H9 (cell line): ENCODE measurements around the gene RMC1. TPM values are rescaled to one million over a fixed set of nuclear protein-coding genes. Genes with fewer than 3 reads are reported as not detected.

Experiments
- DNase-seq: peaks from one replicate; pipeline ENCODE4 v3.0.0-alpha.2; 2017
- H2AFZ ChIP-seq: one replicate; pipeline ENCODE4 v1.6.1; 2013; ENCODE audit warnings: mild to moderate bottlenecking, low read length, control low read depth, moderate library complexity
- H2AK5ac ChIP-seq: 2 replicates; pipeline ENCODE4 v1.6.1; 2013; ENCODE audit warnings: low read length, control low read depth, mixed read lengths; ENCODE audit not compliant: insufficient read length
- H2BK120ac ChIP-seq: one replicate; pipeline ENCODE4 v1.6.1; 2013; ENCODE audit warnings: low read depth, mild to moderate bottlenecking, low read length, control low read depth, inconsistent platforms; ENCODE audit not compliant: poor library complexity, severe bottlenecking
- H2BK12ac ChIP-seq: 2 replicates; pipeline ENCODE4 v1.6.1; 2013; ENCODE audit warnings: low read length, control low read depth, mixed read lengths, low read depth; ENCODE audit not compliant: insufficient read length
- H2BK15ac ChIP-seq: 2 replicates; pipeline ENCODE4 v1.6.1; 2013; ENCODE audit warnings: low read depth, low read length, control low read depth
- H2BK20ac ChIP-seq: one replicate; pipeline ENCODE4 v1.6.1; 2013; ENCODE audit warnings: low read depth, mild to moderate bottlenecking, low read length, control low read depth, inconsistent platforms; ENCODE audit not compliant: poor library complexity, severe bottlenecking
- H2BK5ac ChIP-seq: 2 replicates; pipeline ENCODE4 v1.6.1; 2013; ENCODE audit warnings: low read length, control low read depth, mixed read lengths; ENCODE audit not compliant: insufficient read length
- H3K14ac ChIP-seq: 2 replicates; pipeline ENCODE4 v1.6.1; 2013; ENCODE audit warnings: low read length, control low read depth; ENCODE audit not compliant: insufficient read depth
- H3K18ac ChIP-seq: 2 replicates; pipeline ENCODE4 v1.6.1; 2013; ENCODE audit warnings: low read depth, mild to moderate bottlenecking, mixed read lengths, low read length, control low read depth; ENCODE audit not compliant: insufficient read length
- H3K23ac ChIP-seq: 2 replicates; pipeline ENCODE4 v1.6.1; 2013; ENCODE audit warnings: low read length, control low read depth, mixed read lengths, low read depth; ENCODE audit not compliant: insufficient read length
- H3K23me2 ChIP-seq: 2 replicates; pipeline ENCODE4 v1.6.1; 2013; ENCODE audit warnings: low read depth, mild to moderate bottlenecking, mixed read lengths, low read length, control low read depth; ENCODE audit not compliant: insufficient read length, poor library complexity, severe bottlenecking
- H3K27ac ChIP-seq: 2 replicates; pipeline ENCODE4 v1.5.1; 2013; ENCODE audit warnings: low read length, control low read depth, mixed read lengths, low read depth; ENCODE audit not compliant: insufficient read length
- H3K27me3 ChIP-seq: 2 replicates; pipeline ENCODE4 v1.6.1; 2013; ENCODE audit warnings: low read length, control low read depth, inconsistent platforms; ENCODE audit not compliant: insufficient read depth
- H3K4ac ChIP-seq: 2 replicates; pipeline ENCODE4 v1.6.1; 2013; ENCODE audit warnings: low read depth, mild to moderate bottlenecking, control low read depth, inconsistent platforms, low read length, moderate library complexity
- H3K4me1 ChIP-seq: 2 replicates; pipeline ENCODE4 v1.6.1; 2013; ENCODE audit warnings: low read length, control low read depth, inconsistent platforms; ENCODE audit not compliant: insufficient read depth
- H3K4me2 ChIP-seq: 2 replicates; pipeline ENCODE4 v1.6.1; 2013; ENCODE audit warnings: low read length, control low read depth, mixed read lengths; ENCODE audit not compliant: insufficient read length, insufficient read depth
- H3K56ac ChIP-seq: 2 replicates; pipeline ENCODE4 v1.6.1; 2013; ENCODE audit warnings: low read depth, mild to moderate bottlenecking, mixed read lengths, low read length, control low read depth; ENCODE audit not compliant: insufficient read length
- H3K79me1 ChIP-seq: 2 replicates; pipeline ENCODE4 v1.6.1; 2013; ENCODE audit warnings: low read depth, mild to moderate bottlenecking, moderate library complexity, low read length, control low read depth, inconsistent platforms; ENCODE audit not compliant: insufficient read depth, poor library complexity, severe bottlenecking
- H3K79me2 ChIP-seq: 2 replicates; pipeline ENCODE4 v1.6.1; 2013; ENCODE audit warnings: low read length, control low read depth, inconsistent platforms; ENCODE audit not compliant: insufficient read depth
- H3K9ac ChIP-seq: 2 replicates; pipeline ENCODE4 v1.6.1; 2013; ENCODE audit warnings: low read length, control low read depth, mixed read lengths; ENCODE audit not compliant: insufficient read length; ENCODE audit errors: extremely low read depth
- H3K9me3 ChIP-seq: one replicate; pipeline ENCODE4 v1.6.1; 2013; ENCODE audit warnings: low read depth, low read length, inconsistent platforms; ENCODE audit not compliant: control insufficient read depth
- H3T11ph ChIP-seq: one replicate; pipeline ENCODE4 v1.6.1; 2013; ENCODE audit warnings: mild to moderate bottlenecking, low read length, control low read depth, inconsistent platforms
- H4K20me1 ChIP-seq: one replicate; pipeline ENCODE4 v1.6.1; 2013; ENCODE audit not compliant: control insufficient read depth, insufficient read length, insufficient read depth
- H4K5ac ChIP-seq: 2 replicates; pipeline ENCODE4 v1.6.1; 2013; ENCODE audit warnings: low read depth, mild to moderate bottlenecking, mixed read lengths, low read length, control low read depth; ENCODE audit not compliant: insufficient read length
- H4K8ac ChIP-seq: replicated peaks from 2 replicates; pipeline ENCODE4 v1.6.1; 2013; ENCODE audit warnings: low read length, control low read depth, mixed read lengths, low read depth; ENCODE audit not compliant: insufficient read length
- H4K91ac ChIP-seq: 2 replicates; pipeline ENCODE4 v1.6.1; 2013; ENCODE audit warnings: low read depth, mild to moderate bottlenecking, moderate library complexity, mixed read lengths, low read length, control low read depth; ENCODE audit not compliant: insufficient read length
- H3K27ac Mint-ChIP-seq, 3 experiments: 2 replicates in 2 of 3; 3 replicates in 1 of 3; pipeline ENCODE4 v1.8.0; 2020 to 2021; ENCODE audit warnings: mixed read lengths in 3 of 3, mild to moderate bottlenecking in 1 of 3, moderate library complexity in 1 of 3
- H3K27me3 Mint-ChIP-seq: 2 replicates; pipeline ENCODE4 v1.8.0; 2021; ENCODE audit warnings: low read depth, mild to moderate bottlenecking, moderate library complexity, mixed read lengths
- H3K36me3 Mint-ChIP-seq, 3 experiments: 2 replicates in 2 of 3; 3 replicates in 1 of 3; pipeline ENCODE4 v1.8.0; 2020 to 2021; ENCODE audit warnings: low read depth in 3 of 3, mixed read lengths in 3 of 3; ENCODE audit not compliant: insufficient read depth in 1 of 3
- H3K4me1 Mint-ChIP-seq, 2 experiments: 2 replicates each; pipeline ENCODE4 v1.8.0; 2020; ENCODE audit warnings: mixed read lengths in 2 of 2
- H3K4me3 Mint-ChIP-seq, 2 experiments: 2 replicates in 1 of 2; 3 replicates in 1 of 2; pipeline ENCODE4 v1.8.0; 2020 to 2021; ENCODE audit warnings: mild to moderate bottlenecking in 2 of 2, mixed read lengths in 2 of 2, moderate library complexity in 1 of 2
- H3K9me3 Mint-ChIP-seq, 2 experiments: 2 replicates in 1 of 2; 3 replicates in 1 of 2; pipeline ENCODE4 v1.8.0; 2020; ENCODE audit warnings: mild to moderate bottlenecking in 2 of 2, mixed read lengths in 2 of 2, moderate library complexity in 1 of 2
- WGBS: extraction: QIAGEN DNeasy Blood & Tissue Kit; methylation state at CpG from one replicate; pipeline ENCODE4 v1.1.7; 2013; ENCODE audit warnings: missing lambda C conversion rate, low lambda C conversion rate, mixed read lengths; ENCODE audit not compliant: insufficient read length; ENCODE audit errors: extremely low coverage; 5-methylcytosine and 5-hydroxymethylcytosine counted together
- total RNA-seq: library from RNA; stranded (reverse); gene quantifications from 2 replicates; pipeline ENCODE4 v1.2.1, GENCODE V29; 2021
- TF ChIP-seq, protein P1 (sequence below): fragments of 200-600 bp; sonication (generic); conservative IDR thresholded peaks from 3 replicates; pipeline ENCODE4 v1.8.0; 2021; ENCODE audit warnings: antibody characterized with exemption, mild to moderate bottlenecking

Gene RMC1
- total RNA-seq, 1 experiment from 2014 or later: 21.3 TPM

DNA sequence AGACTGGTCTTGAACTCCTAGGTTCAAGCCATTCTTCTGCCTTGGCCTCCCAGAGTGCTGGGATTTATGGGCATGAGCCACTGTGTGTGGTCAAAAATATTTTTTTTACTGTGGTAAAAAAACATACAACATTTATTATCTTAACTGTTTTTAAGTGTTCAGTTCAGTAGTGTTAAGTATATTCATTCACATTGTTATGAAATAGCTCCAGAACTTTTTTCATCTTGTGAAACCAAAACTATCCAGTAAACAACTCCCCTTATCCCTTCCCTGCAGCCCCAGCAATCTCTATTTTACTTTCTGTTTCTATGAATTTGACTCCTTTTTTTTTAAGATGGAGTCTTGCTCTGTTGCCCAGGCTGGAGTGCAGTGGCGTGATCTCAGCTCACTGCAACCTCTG is 9.3 kb downstream of the RMC1 start:
- H3K27me3 ChIP-seq: no peaks in the 10 kb centered on the region
- no peak overlapping the region for H3K9ac ChIP-seq
- no peaks in the 10 kb centered on the region for H3K79me2 ChIP-seq
- H3K14ac ChIP-seq: no peak overlapping the region
- H2BK5ac ChIP-seq: no peak overlapping the region
- no peak overlapping the region for H2BK120ac ChIP-seq
- no peaks in the 10 kb centered on the region for H3K23me2 ChIP-seq
- Mint-ChIP-seq H3K27ac (peak overlapping the region in 1 of 3 experiments; percentile 74; a peak in 1 of 7 replicates), H3K4me3 (no peak overlapping the region), H3K27me3 (no peaks in the 10 kb centered on the region), H3K9me3 (no peaks in the 10 kb centered on the region), H3K4me1 (peaks cover 0 to 5% of the 10 kb centered on the region in 2 experiments; a peak in 1 of 4 replicates), H3K36me3 (peaks cover 13 to 47% (median 26%) of the 10 kb centered on the region in 3 experiments; a peak in 6 of 7 replicates)
- no peak overlapping the region for H3T11ph ChIP-seq
- H3K23ac ChIP-seq: no peak overlapping the region
- H2AK5ac ChIP-seq: no peak overlapping the region
- no peak overlapping the region for H2BK15ac ChIP-seq
- H3K9me3 ChIP-seq: no peaks in the 10 kb centered on the region
- DNase-seq: no peak
- no peak overlapping the region for H3K18ac ChIP-seq
- H2BK12ac ChIP-seq: no peak overlapping the region
- H4K5ac ChIP-seq: no peak overlapping the region
- WGBS: no CpG with 5 or more reads among the region's 1 CpG
- H3K4ac ChIP-seq: no peak overlapping the region
- H4K8ac ChIP-seq: no peak overlapping the region
- no peak overlapping the region for H3K4me2 ChIP-seq
- no peaks in the 10 kb centered on the region for H3K79me1 ChIP-seq
- H4K20me1 ChIP-seq: no peaks in the 10 kb centered on the region
- no peak overlapping the region for H3K56ac ChIP-seq
- H2BK20ac ChIP-seq: no peak overlapping the region
- no peak overlapping the region for H2AFZ ChIP-seq
- TF ChIP-seq, protein P1, sequence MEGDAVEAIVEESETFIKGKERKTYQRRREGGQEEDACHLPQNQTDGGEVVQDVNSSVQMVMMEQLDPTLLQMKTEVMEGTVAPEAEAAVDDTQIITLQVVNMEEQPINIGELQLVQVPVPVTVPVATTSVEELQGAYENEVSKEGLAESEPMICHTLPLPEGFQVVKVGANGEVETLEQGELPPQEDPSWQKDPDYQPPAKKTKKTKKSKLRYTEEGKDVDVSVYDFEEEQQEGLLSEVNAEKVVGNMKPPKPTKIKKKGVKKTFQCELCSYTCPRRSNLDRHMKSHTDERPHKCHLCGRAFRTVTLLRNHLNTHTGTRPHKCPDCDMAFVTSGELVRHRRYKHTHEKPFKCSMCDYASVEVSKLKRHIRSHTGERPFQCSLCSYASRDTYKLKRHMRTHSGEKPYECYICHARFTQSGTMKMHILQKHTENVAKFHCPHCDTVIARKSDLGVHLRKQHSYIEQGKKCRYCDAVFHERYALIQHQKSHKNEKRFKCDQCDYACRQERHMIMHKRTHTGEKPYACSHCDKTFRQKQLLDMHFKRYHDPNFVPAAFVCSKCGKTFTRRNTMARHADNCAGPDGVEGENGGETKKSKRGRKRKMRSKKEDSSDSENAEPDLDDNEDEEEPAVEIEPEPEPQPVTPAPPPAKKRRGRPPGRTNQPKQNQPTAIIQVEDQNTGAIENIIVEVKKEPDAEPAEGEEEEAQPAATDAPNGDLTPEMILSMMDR: no peak
- H3K4me1 ChIP-seq: no peaks in the 10 kb centered on the region
- H4K91ac ChIP-seq: no peak overlapping the region
- no peak overlapping the region for H3K27ac ChIP-seq
